K562 (cell line): ENCODE results near the gene GABPB2. TPM values are rescaled to one million over a fixed set of nuclear protein-coding genes. Genes with fewer than 3 reads are reported as not detected.
A peak's percentile ranks its signal among the peaks of the same experiment; 100 is the strongest.

Experiments used
- EGR1 ChIP-seq: fragments of 450-650 bp; conservative IDR thresholded peaks from 2 replicates; pipeline ENCODE4 v1.6.1; 2017; ENCODE audit warnings: mild to moderate bottlenecking
- NBN ChIP-seq: fragments of 450-650 bp; IDR thresholded peaks from 2 replicates; pipeline ENCODE4 v1.6.1; 2016; ENCODE audit warnings: low read depth, mild to moderate bottlenecking
- TCFL5 ChIP-seq: fragments of 250-450 bp; sonication (Bioruptor Pico); conservative IDR thresholded peaks from 2 replicates; pipeline ENCODE4 v1.6.1; 2021; ENCODE audit warnings: mild to moderate bottlenecking, moderate library complexity, matching md5 sums
- TFE3 ChIP-seq: fragments of 450-650 bp; formaldehyde crosslinking; IDR thresholded peaks from 2 replicates; pipeline ENCODE4 v1.4.0; 2020; ENCODE audit warnings: mild to moderate bottlenecking, mixed read lengths
- ZNF140 ChIP-seq: fragments of 250-450 bp; sonication (Bioruptor Pico); IDR thresholded peaks from 2 replicates; pipeline ENCODE4 v1.8.0; 2021; ENCODE audit warnings: moderate library complexity, mild to moderate bottlenecking, inconsistent platforms
- ZNF175 ChIP-seq: fragments of 200-800 bp; sonication (Bioruptor generic); IDR thresholded peaks from 2 replicates; pipeline ENCODE4 v1.6.1; 2016; ENCODE audit warnings: low read depth, mild to moderate bottlenecking, missing genetic modification characterization, missing compliant biosample characterization
- ZNF695 ChIP-seq: fragments of 450-650 bp; formaldehyde crosslinking; IDR thresholded peaks from 2 replicates; pipeline ENCODE4 v1.4.0; 2020; ENCODE audit warnings: mild to moderate bottlenecking, moderate library complexity
- ZNF75A ChIP-seq: fragments of 450-650 bp; formaldehyde crosslinking; IDR thresholded peaks from 2 replicates; pipeline ENCODE4 v1.4.0; 2020; ENCODE audit warnings: mild to moderate bottlenecking
- polyA plus RNA-seq, 8 experiments: library from polyadenylated mRNA; depleted of rRNA in 4 of 8; stranded (reverse) in 5 of 8; unstranded in 3 of 8; fragments of >200 nt; fragmentation: Nextera tagmentation in 2 of 8; fragmentation: Illumina TruSeq in 1 of 8; extraction: Ambion mirVana in 2 of 8; extraction: Trizol in 1 of 8; gene quantifications; 2 replicates each; pipeline versions ENCODE4 v1.2.1 to v1.2.3, GENCODE V29; 2011 to 2014; ENCODE audit warnings: inconsistent platforms in 1 of 8, missing spikeins in 1 of 8
- total RNA-seq, 7 experiments: library from RNA; depleted of rRNA in 6 of 7; stranded (reverse); fragments of >200 nt in 6 of 7; fragmentation: Illumina TruSeq in 2 of 7; extraction: Trizol in 2 of 7; gene quantifications; 2 replicates each; pipeline versions ENCODE4 v1.2.1 to v1.2.3, GENCODE V29; 2011 to 2021; ENCODE audit warnings: low replicate concordance in 1 of 7
- TF ChIP-seq, protein P1 (sequence below): IDR thresholded peaks from 2 replicates; pipeline ENCODE4 v1.6.1; 2011; ENCODE audit not compliant: insufficient read length; ENCODE audit errors: extremely low read depth
- TF ChIP-seq, protein P2 (sequence below), 2 experiments: fragments of 450-650 bp in 1 of 2; sonication (generic) in 1 of 2; formaldehyde crosslinking in 1 of 2; IDR thresholded peaks; 2 replicates each; pipeline versions ENCODE4 v1.7.1 to v1.9.0; 2016 to 2022; ENCODE audit warnings: inconsistent platforms in 1 of 2, mild to moderate bottlenecking in 1 of 2, missing genetic modification reagents in 1 of 2
- TF ChIP-seq, protein P3 (sequence below), 2 experiments: fragments of 450-650 bp in 1 of 2; IDR thresholded peaks; 2 replicates each; pipeline ENCODE4 v1.6.1; 2011 to 2017; ENCODE audit warnings: low read depth in 2 of 2, antibody characterized with exemption in 1 of 2, borderline replicate concordance in 1 of 2, low read length in 1 of 2, mild to moderate bottlenecking in 1 of 2, mixed read lengths in 1 of 2; ENCODE audit not compliant: control insufficient read depth in 1 of 2

The GABPB2 gene
- total and polyA plus RNA-seq, 9 of the 15 experiments (the other 6 are each of a cell fraction or from before 2014, with no cell fraction given): 2.2 to 13.3 (median 6.1) TPM

DNA sequence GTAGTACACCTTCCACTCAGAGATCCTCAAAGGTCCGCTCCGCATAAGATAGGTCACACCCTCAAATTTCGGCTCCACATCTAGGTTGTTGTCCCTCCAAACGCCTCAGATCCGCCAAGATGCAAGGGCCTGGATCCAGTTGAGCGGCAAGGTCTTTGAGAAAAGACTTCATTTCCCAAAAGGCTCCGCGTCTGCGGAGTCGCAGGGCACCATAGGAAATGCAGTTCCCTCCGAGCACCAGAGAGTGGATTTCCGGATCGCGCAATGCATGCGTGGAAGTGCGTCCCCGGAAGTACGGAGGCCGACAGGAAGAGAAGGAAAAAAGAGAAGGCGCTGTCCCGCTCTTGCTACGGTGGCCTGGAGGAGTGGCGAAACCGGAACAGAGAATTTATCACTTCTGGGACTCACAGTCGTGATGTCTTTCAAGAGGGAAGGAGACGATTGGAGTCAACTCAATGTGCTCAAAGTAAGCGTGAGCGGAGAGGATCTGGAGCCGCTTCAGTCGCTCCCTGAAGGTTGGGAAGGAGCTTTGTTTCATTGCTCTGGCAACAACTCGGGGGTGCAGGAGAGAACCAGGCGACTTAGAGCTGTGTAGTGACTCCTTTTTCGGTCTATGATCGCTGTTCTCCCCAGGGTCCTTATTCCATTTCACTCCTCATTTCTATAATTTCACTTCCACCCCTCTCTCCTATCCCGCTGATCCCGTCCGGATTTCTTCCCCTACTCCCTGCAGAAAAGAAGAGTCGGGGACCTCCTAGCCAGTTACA lies 95.4 kb downstream of the GABPB2 start, which contains the start of the genes LYSMD1 and SCNM1 (continued):
- TF ChIP-seq TCFL5 (CRISPR knock-in tag): no peak
- TF ChIP-seq ZNF175: peak; percentile 87
- no peak for TF ChIP-seq NBN
- TF ChIP-seq, protein P1, sequence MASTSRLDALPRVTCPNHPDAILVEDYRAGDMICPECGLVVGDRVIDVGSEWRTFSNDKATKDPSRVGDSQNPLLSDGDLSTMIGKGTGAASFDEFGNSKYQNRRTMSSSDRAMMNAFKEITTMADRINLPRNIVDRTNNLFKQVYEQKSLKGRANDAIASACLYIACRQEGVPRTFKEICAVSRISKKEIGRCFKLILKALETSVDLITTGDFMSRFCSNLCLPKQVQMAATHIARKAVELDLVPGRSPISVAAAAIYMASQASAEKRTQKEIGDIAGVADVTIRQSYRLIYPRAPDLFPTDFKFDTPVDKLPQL: no peak
- TF ChIP-seq ZNF75A (CRISPR knock-in tag): no peak
- TF ChIP-seq, protein P2, sequence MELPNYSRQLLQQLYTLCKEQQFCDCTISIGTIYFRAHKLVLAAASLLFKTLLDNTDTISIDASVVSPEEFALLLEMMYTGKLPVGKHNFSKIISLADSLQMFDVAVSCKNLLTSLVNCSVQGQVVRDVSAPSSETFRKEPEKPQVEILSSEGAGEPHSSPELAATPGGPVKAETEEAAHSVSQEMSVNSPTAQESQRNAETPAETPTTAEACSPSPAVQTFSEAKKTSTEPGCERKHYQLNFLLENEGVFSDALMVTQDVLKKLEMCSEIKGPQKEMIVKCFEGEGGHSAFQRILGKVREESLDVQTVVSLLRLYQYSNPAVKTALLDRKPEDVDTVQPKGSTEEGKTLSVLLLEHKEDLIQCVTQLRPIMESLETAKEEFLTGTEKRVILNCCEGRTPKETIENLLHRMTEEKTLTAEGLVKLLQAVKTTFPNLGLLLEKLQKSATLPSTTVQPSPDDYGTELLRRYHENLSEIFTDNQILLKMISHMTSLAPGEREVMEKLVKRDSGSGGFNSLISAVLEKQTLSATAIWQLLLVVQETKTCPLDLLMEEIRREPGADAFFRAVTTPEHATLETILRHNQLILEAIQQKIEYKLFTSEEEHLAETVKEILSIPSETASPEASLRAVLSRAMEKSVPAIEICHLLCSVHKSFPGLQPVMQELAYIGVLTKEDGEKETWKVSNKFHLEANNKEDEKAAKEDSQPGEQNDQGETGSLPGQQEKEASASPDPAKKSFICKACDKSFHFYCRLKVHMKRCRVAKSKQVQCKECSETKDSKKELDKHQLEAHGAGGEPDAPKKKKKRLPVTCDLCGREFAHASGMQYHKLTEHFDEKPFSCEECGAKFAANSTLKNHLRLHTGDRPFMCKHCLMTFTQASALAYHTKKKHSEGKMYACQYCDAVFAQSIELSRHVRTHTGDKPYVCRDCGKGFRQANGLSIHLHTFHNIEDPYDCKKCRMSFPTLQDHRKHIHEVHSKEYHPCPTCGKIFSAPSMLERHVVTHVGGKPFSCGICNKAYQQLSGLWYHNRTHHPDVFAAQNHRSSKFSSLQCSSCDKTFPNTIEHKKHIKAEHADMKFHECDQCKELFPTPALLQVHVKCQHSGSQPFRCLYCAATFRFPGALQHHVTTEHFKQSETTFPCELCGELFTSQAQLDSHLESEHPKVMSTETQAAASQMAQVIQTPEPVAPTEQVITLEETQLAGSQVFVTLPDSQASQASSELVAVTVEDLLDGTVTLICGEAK (IDR thresholded peaks at IDR 0.05): peak; percentile 97
- TF ChIP-seq, protein P2 (CRISPR knock-in tag; IDR thresholded peaks at IDR 0.05): no peak
- no peak for TF ChIP-seq ZNF695 (CRISPR knock-in tag)
- TF ChIP-seq EGR1: no peak
- TF ChIP-seq ZNF140 (CRISPR knock-in tag): no peak
- TF ChIP-seq, protein P3, sequence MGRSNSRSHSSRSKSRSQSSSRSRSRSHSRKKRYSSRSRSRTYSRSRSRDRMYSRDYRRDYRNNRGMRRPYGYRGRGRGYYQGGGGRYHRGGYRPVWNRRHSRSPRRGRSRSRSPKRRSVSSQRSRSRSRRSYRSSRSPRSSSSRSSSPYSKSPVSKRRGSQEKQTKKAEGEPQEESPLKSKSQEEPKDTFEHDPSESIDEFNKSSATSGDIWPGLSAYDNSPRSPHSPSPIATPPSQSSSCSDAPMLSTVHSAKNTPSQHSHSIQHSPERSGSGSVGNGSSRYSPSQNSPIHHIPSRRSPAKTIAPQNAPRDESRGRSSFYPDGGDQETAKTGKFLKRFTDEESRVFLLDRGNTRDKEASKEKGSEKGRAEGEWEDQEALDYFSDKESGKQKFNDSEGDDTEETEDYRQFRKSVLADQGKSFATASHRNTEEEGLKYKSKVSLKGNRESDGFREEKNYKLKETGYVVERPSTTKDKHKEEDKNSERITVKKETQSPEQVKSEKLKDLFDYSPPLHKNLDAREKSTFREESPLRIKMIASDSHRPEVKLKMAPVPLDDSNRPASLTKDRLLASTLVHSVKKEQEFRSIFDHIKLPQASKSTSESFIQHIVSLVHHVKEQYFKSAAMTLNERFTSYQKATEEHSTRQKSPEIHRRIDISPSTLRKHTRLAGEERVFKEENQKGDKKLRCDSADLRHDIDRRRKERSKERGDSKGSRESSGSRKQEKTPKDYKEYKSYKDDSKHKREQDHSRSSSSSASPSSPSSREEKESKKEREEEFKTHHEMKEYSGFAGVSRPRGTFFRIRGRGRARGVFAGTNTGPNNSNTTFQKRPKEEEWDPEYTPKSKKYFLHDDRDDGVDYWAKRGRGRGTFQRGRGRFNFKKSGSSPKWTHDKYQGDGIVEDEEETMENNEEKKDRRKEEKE (IDR thresholded peaks at IDR 0.05; ENCODE audit: borderline replicate concordance in 1 of 2, control insufficient read depth in 1 of 2, low read depth in 2 of 2, low read length in 1 of 2): peak in 1 of 2 experiments; percentile 93; a peak in 2 of 4 replicates
- no peak for TF ChIP-seq TFE3 (CRISPR knock-in tag)
